ENCODE measurements around the gene CYFIP1. TPM values are rescaled to one million over a fixed set of nuclear protein-coding genes. Genes with fewer than 3 reads are reported as not detected.

Gene CYFIP1
- total and polyA plus RNA-seq, 3 experiments from 2014 or later = 4.8 to 27.3 (median 24.0) TPM

- CTCF ChIA-PET = no interaction called here
Observed at GRCh38 chr15:22950256-22950990, 29.7 kb downstream of the CYFIP1 start.

GRCh38 chr15:22949074-22949547, 31.1 kb downstream of the CYFIP1 start:
- peak overlapping the region in 1 of 8 donors; percentile 1 for H3K27ac Mint-ChIP-seq
- ChIA-PET CTCF (interaction anchor here (1.1 kb wide), 1 partner anchor 10 kb away, joined by 3 read pairs; no protein-coding TSS in a partner anchor), POLR2A (no interaction called here)
- H3K27ac ChIP-seq (ENCODE audit: low read depth, low read length) = no peak overlapping the region
- no peak for DNase-seq
- H3K36me3 Mint-ChIP-seq = peaks cover 0 to 1% (median 0%) of the 10 kb centered on the region in 3 donors
- H3K4me3 ChIP-seq (ENCODE audit: low read length) = no peak overlapping the region
- no peaks in the 10 kb centered on the region for H3K9me3 ChIP-seq (ENCODE audit: low read length)
- peaks cover 3 to 7% of the 10 kb centered on the region in 2 donors for H3K27me3 Mint-ChIP-seq
- H3K4me1 Mint-ChIP-seq = peaks cover 9 to 14% (median 11%) of the 10 kb centered on the region in 3 donors
- H3K27me3 ChIP-seq (ENCODE audit: insufficient read depth, low read length, poor library complexity, severe bottlenecking) = no peaks in the 10 kb centered on the region
- peak overlapping the region in 5 of 7 donors; percentile 35 to 68 (median 46) for H3K4me3 Mint-ChIP-seq
- H3K4me1 ChIP-seq (ENCODE audit: insufficient read depth, low read length) = no peaks in the 10 kb centered on the region
- H3K36me3 ChIP-seq (ENCODE audit: insufficient read depth, low read length) = no peaks in the 10 kb centered on the region
- H3K9me3 Mint-ChIP-seq = no peaks in the 10 kb centered on the region

More at GRCh38 chr15:22950256-22950990, 29.7 kb downstream of the CYFIP1 start:
- Histone ChIP-seq H3K27me3 (ENCODE audit: insufficient read depth, low read length, poor library complexity, severe bottlenecking) (no peaks in the 10 kb centered on the region), H3K36me3 (ENCODE audit: insufficient read depth, low read length) (no peaks in the 10 kb centered on the region), H3K9me3 (ENCODE audit: low read length) (no peaks in the 10 kb centered on the region), H3K27ac (ENCODE audit: low read depth, low read length) (no peak overlapping the region), H3K4me1 (ENCODE audit: insufficient read depth, low read length) (no peaks in the 10 kb centered on the region), H3K4me3 (ENCODE audit: low read length) (no peak overlapping the region)
- H3K27ac Mint-ChIP-seq = peak overlapping the region in 1 of 8 donors; percentile 12
- H3K9me3 Mint-ChIP-seq = no peaks in the 10 kb centered on the region
- H3K4me3 Mint-ChIP-seq = peak overlapping the region in 1 of 7 donors; percentile 11
- no peak for DNase-seq
- peaks cover 9 to 14% (median 11%) of the 10 kb centered on the region in 3 donors for H3K4me1 Mint-ChIP-seq
- POLR2A ChIA-PET = no interaction called here
- H3K27me3 Mint-ChIP-seq = peaks cover 3 to 6% of the 10 kb centered on the region in 2 donors
- peaks cover 0 to 1% (median 0%) of the 10 kb centered on the region in 3 donors for H3K36me3 Mint-ChIP-seq

GRCh38 chr15:22948056-22948455, 32.1 kb downstream of the CYFIP1 start:
- Histone ChIP-seq H3K9me3 (ENCODE audit: low read length) (no peaks in the 10 kb centered on the region), H3K4me1 (ENCODE audit: insufficient read depth, low read length) (no peaks in the 10 kb centered on the region), H3K4me3 (ENCODE audit: low read length) (no peak overlapping the region), H3K27me3 (ENCODE audit: insufficient read depth, low read length, poor library complexity, severe bottlenecking) (no peaks in the 10 kb centered on the region), H3K36me3 (ENCODE audit: insufficient read depth, low read length) (no peaks in the 10 kb centered on the region), H3K27ac (ENCODE audit: low read depth, low read length) (no peak overlapping the region)
- Mint-ChIP-seq H3K9me3 (no peaks in the 10 kb centered on the region), H3K4me1 (peaks cover 9 to 14% (median 11%) of the 10 kb centered on the region in 3 donors), H3K27ac (peak overlapping the region in 1 of 8 donors; percentile 3), H3K27me3 (peaks cover 3 to 5% of the 10 kb centered on the region in 2 donors), H3K36me3 (peaks cover 2 to 6% (median 3%) of the 10 kb centered on the region in 3 donors), H3K4me3 (no peak overlapping the region)
- DNase-seq = no peak
- ChIA-PET POLR2A (no interaction called here), CTCF (no interaction called here)

GRCh38 chr15:22947101-22948000, 32.8 kb downstream of the CYFIP1 start:
- no peaks in the 10 kb centered on the region for H3K36me3 ChIP-seq (ENCODE audit: insufficient read depth, low read length)

GRCh38 chr15:22945071-22945470, 35.1 kb downstream of the CYFIP1 start:
- H3K4me1 ChIP-seq (ENCODE audit: insufficient read depth, low read length) = no peaks in the 10 kb centered on the region
- no peaks in the 10 kb centered on the region for H3K36me3 ChIP-seq (ENCODE audit: insufficient read depth, low read length)
- no peak for DNase-seq
- no peaks in the 10 kb centered on the region for H3K27me3 ChIP-seq (ENCODE audit: insufficient read depth, low read length, poor library complexity, severe bottlenecking)
- peaks cover 9 to 14% (median 10%) of the 10 kb centered on the region in 3 donors for H3K4me1 Mint-ChIP-seq
- no peaks in the 10 kb centered on the region for H3K9me3 ChIP-seq (ENCODE audit: low read length)
- no peak overlapping the region for H3K4me3 ChIP-seq (ENCODE audit: low read length)
- no peak overlapping the region for H3K27ac Mint-ChIP-seq
- H3K27me3 Mint-ChIP-seq = peaks cover 2 to 3% of the 10 kb centered on the region in 2 donors
- no peak overlapping the region for H3K4me3 Mint-ChIP-seq
- H3K9me3 Mint-ChIP-seq = no peaks in the 10 kb centered on the region
- no peak overlapping the region for H3K27ac ChIP-seq (ENCODE audit: low read depth, low read length)
- ChIA-PET CTCF (no interaction called here), POLR2A (no interaction called here)
- H3K36me3 Mint-ChIP-seq = peaks cover 2 to 6% (median 4%) of the 10 kb centered on the region in 3 donors

More at GRCh38 chr15:22947101-22948000, 32.8 kb downstream of the CYFIP1 start:
- Mint-ChIP-seq H3K9me3 (no peaks in the 10 kb centered on the region), H3K4me3 (no peak overlapping the region), H3K36me3 (peaks cover 2 to 6% (median 4%) of the 10 kb centered on the region in 3 donors), H3K27ac (no peak overlapping the region), H3K27me3 (peaks cover 3 to 5% of the 10 kb centered on the region in 2 donors), H3K4me1 (peaks cover 9 to 14% (median 11%) of the 10 kb centered on the region in 3 donors)
- Histone ChIP-seq H3K27ac (ENCODE audit: low read depth, low read length) (no peak overlapping the region), H3K4me1 (ENCODE audit: insufficient read depth, low read length) (no peaks in the 10 kb centered on the region), H3K4me3 (ENCODE audit: low read length) (no peak overlapping the region), H3K9me3 (ENCODE audit: low read length) (no peaks in the 10 kb centered on the region), H3K27me3 (ENCODE audit: insufficient read depth, low read length, poor library complexity, severe bottlenecking) (no peaks in the 10 kb centered on the region)
- ChIA-PET CTCF (no interaction called here), POLR2A (no interaction called here)
- no peak for DNase-seq

GRCh38 chr15:22944651-22945050, 35.5 kb downstream of the CYFIP1 start:
- Mint-ChIP-seq H3K4me1 (peaks cover 9 to 14% (median 10%) of the 10 kb centered on the region in 3 donors), H3K9me3 (no peaks in the 10 kb centered on the region), H3K4me3 (no peak overlapping the region), H3K27ac (no peak overlapping the region), H3K36me3 (peaks cover 2 to 6% (median 4%) of the 10 kb centered on the region in 3 donors), H3K27me3 (peaks cover 2 to 3% of the 10 kb centered on the region in 2 donors)
- no peak overlapping the region for H3K27ac ChIP-seq (ENCODE audit: low read depth, low read length)
- ChIA-PET CTCF (no interaction called here), POLR2A (no interaction called here)
- no peaks in the 10 kb centered on the region for H3K4me1 ChIP-seq (ENCODE audit: insufficient read depth, low read length)
- H3K9me3 ChIP-seq (ENCODE audit: low read length) = no peaks in the 10 kb centered on the region
- H3K36me3 ChIP-seq (ENCODE audit: insufficient read depth, low read length) = no peaks in the 10 kb centered on the region
- DNase-seq = no peak
- no peaks in the 10 kb centered on the region for H3K27me3 ChIP-seq (ENCODE audit: insufficient read depth, low read length, poor library complexity, severe bottlenecking)
- H3K4me3 ChIP-seq (ENCODE audit: low read length) = no peak overlapping the region

- no peak overlapping the region for H3K27ac Mint-ChIP-seq
- no peaks in the 10 kb centered on the region for H3K9me3 Mint-ChIP-seq
- H3K9me3 ChIP-seq (ENCODE audit: low read length) = no peaks in the 10 kb centered on the region
- DNase-seq = no peak
- no peaks in the 10 kb centered on the region for H3K27me3 ChIP-seq (ENCODE audit: insufficient read depth, low read length, poor library complexity, severe bottlenecking)
- no peaks in the 10 kb centered on the region for H3K36me3 ChIP-seq (ENCODE audit: insufficient read depth, low read length)
- H3K4me1 ChIP-seq (ENCODE audit: insufficient read depth, low read length) = no peaks in the 10 kb centered on the region
- peaks cover 2 to 6% (median 4%) of the 10 kb centered on the region in 3 donors for H3K36me3 Mint-ChIP-seq
- CTCF ChIA-PET = no interaction called here
- H3K27ac ChIP-seq (ENCODE audit: low read depth, low read length) = no peak overlapping the region
- POLR2A ChIA-PET = no interaction called here
- no peaks in the 10 kb centered on the region for H3K4me1 Mint-ChIP-seq
- no peak overlapping the region for H3K4me3 ChIP-seq (ENCODE audit: low read length)
- H3K27me3 Mint-ChIP-seq = peaks cover 2 to 3% of the 10 kb centered on the region in 2 donors
- no peak overlapping the region for H3K4me3 Mint-ChIP-seq
Observed at GRCh38 chr15:22942877-22943276, 37.3 kb downstream of the CYFIP1 start.
